ENCODE measurements around the gene SMTNL2. TPM values are rescaled to one million over a fixed set of nuclear protein-coding genes. Genes with fewer than 3 reads are reported as not detected.
"Not testable (repeated sequence)": the region's sequence is repeated elsewhere in the genome, so short reads cannot be mapped to it uniquely, and the experiment has no call there.

The SMTNL2 gene
- total RNA-seq, 1 donor from 2014 or later = 40.4 TPM

- DNase-seq; ATAC-seq (ENCODE audit: poor library complexity); intact Hi-C loops (cut with DNase I): not testable (repeated sequence)
Measured at GRCh38 chr17:4639301-4640059, 55.2 kb downstream of the SMTNL2 start.

DNA sequence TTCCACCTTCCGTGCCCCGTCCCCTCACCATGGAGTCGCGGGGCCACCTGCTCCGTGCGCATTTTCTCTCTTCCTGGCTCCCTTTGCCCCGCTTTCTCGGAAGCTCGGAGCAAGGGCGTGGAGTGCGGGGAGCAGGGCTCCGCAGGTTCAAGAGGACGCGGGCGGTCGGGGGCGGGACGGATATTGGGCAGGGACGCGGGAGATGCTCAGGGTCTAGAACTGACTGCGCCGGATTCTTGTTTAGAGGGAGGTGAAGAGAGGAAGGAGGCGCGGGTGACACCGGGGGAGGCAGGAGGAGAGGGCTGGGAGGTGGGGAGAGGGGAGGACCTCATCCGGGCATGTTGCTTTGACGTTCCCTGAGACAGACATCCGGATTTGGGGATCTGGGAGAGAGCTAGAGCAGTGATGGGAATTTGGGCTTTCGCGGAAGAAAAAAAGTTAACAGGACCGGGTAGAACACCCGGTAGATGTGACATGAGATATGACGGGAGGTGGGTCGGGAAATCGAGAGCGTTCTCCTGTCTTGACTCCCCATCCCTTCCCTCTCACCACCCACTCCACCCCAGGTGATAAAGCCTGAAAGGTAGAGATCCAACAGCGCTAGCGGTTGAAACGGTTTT is 56.4 kb downstream of the SMTNL2 start:
- ATAC-seq (ENCODE audit: poor library complexity); DNase-seq; intact Hi-C loops (cut with DNase I): not testable (repeated sequence)

GRCh38 chr17:4641297-4642195 is 57.2 kb downstream of the SMTNL2 start, which contains the start of gene ALOX15:
Gene ALOX15, minus strand, starts transcription at chr17:4641678. Its CDS starts 27 bp downstream, at chr17:4641651.
- DNase-seq = no peak
- intact Hi-C loops (cut with DNase I) = no loop called here
- no peak for ATAC-seq (ENCODE audit: poor library complexity)

- no peak for DNase-seq
- no peak for ATAC-seq (ENCODE audit: poor library complexity)
- intact Hi-C loops (cut with DNase I) = no loop called here
Measured at GRCh38 chr17:4642286-4642685, 58.0 kb downstream of the SMTNL2 start.

DNA sequence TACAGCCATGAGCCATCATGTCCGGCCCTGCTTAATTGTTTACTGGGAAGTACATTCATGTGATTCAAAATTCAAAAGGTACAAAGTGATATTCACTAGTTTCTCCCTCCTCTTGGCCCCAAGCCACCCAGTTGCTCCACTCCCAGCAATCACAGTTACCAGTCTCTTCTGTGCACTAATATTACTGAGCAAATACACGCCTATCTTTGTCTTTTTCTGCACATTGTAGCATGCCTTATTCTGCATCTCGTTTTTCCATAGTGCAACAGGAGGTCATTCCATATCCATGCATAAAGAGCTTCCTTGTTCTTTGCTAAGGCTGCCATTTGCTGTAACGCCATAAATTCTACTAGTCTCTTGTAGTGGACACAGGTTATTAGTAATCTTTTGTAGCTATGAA is 59.3 kb downstream of the SMTNL2 start:
- intact Hi-C loops (cut with DNase I) = no loop called here
- ATAC-seq (ENCODE audit: poor library complexity) (no peak), DNase-seq (no peak)

DNA sequence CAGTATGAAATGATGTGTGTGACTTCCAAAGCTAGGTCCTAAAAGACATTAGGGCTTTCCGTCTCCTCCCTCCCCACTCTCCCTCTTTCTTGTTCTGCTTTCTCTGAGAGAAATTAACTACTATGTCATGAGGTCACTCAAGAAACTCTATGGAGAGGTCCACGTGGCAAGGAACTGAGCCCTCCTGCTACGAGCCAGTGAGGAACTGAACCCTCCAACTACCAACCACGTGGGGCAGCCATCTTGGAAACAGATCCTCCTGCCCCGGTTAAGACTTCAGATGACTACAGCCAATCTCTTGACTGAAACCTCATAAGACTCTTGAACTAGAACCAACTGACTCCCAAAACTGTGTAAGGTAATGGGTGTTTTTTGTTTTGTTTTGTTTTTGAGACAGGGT is 61.3 kb downstream of the SMTNL2 start:
- no peak for DNase-seq
- ATAC-seq (ENCODE audit: poor library complexity) = peak; percentile 31
- intact Hi-C loops (cut with DNase I) = no loop called here

DNA sequence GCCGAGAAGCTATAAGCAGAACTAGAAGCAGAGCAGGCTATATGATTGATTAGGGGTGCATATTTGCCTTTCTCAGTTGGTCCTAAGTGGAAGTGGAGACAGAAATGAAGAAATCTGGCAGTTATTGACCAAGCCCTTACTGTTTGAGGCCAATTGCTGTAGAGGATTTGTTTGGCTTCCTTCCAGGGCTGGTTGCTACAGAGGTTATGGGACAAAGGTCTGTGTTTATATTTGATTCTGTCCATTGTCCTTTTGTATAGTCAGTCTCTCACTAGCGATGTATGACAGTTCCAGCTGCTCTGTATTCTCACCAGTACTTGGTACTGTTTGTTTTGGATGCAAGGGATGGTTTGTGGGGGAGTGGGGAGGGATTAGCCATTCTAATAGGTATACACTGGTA is 64.4 kb downstream of the SMTNL2 start:
- intact Hi-C loops (cut with DNase I) = no loop called here
- ATAC-seq (ENCODE audit: poor library complexity) = no peak
- DNase-seq = no peak

GRCh38 chr17:4652997-4653396 is 68.7 kb downstream of the SMTNL2 start:
- intact Hi-C loops (cut with DNase I) = no loop called here
- ATAC-seq (ENCODE audit: poor library complexity) = no peak
- DNase-seq = no peak

DNA sequence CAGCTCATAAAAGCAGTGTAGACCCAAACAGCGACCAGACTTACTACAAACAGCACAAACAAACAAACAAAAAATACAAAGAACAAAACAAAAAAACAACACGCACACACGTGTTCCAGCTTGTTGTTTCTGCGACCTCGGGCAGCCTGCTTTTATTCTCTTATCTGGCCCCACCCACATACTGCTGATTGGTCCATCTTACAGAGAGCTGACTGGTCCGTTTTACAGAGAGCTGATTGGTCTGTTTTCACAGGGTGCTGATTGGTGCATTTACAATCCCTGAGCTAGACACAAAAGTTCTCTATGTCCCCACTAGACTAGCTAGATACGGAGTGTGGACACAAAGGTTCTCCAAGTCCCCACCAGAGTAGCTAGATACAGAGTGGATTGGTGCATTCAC is 71.6 kb downstream of the SMTNL2 start:
- intact Hi-C loops (cut with DNase I); ATAC-seq (ENCODE audit: poor library complexity); DNase-seq: not testable (repeated sequence)

GRCh38 chr17:4657678-4658077 is 73.3 kb downstream of the SMTNL2 start:
- DNase-seq (no peak), ATAC-seq (ENCODE audit: poor library complexity) (no peak)
- intact Hi-C loops (cut with DNase I) = no loop called here

Other genes with a start within 250 kb of the SMTNL2 start
- 107 TPM for gene UBE2G1, start 217.9 kb upstream of the SMTNL2 start, total RNA-seq
- gene SPNS3, start 150.6 kb upstream of the SMTNL2 start, total RNA-seq = 0.24 TPM
- gene SPNS2, start 85.6 kb upstream of the SMTNL2 start, total RNA-seq = 10.4 TPM
- gene MYBBP1A, start 29.1 kb upstream of the SMTNL2 start, total RNA-seq = 18.8 TPM
- gene GGT6, start 24.0 kb upstream of the SMTNL2 start, total RNA-seq = not detected
- not detected for gene ALOX15, start 57.1 kb downstream of the SMTNL2 start, total RNA-seq
- 39.3 TPM for gene PELP1, start 119.6 kb downstream of the SMTNL2 start, total RNA-seq
- 23.4 TPM for gene ARRB2, start 126.1 kb downstream of the SMTNL2 start, total RNA-seq
- gene MED11, start 146.9 kb downstream of the SMTNL2 start, total RNA-seq = 18.0 TPM
- gene ZMYND15, start 155.3 kb downstream of the SMTNL2 start, total RNA-seq = not detected
- gene CXCL16, start 155.4 kb downstream of the SMTNL2 start, total RNA-seq = 2.7 TPM
- not detected for gene TM4SF5, start 187.4 kb downstream of the SMTNL2 start, total RNA-seq
- gene VMO1, start 201.8 kb downstream of the SMTNL2 start, total RNA-seq = 0.62 TPM
- gene GLTPD2, start 204.4 kb downstream of the SMTNL2 start, total RNA-seq = not detected
- gene PSMB6, start 211.6 kb downstream of the SMTNL2 start, total RNA-seq = 214 TPM
- 13.6 TPM for gene PLD2, start 222.6 kb downstream of the SMTNL2 start, total RNA-seq
- 47.6 TPM for gene MINK1, start 248.8 kb downstream of the SMTNL2 start, total RNA-seq